ENCODE measurements around the gene HAUS7. TPM values are rescaled to one million over a fixed set of nuclear protein-coding genes. Genes with fewer than 3 reads are reported as not detected.

The HAUS7 gene
- total and polyA plus RNA-seq, 2 of the 8 experiments (the other 6 are each of a cell fraction or from before 2014, with no cell fraction given), result 45.4 to 54.0 TPM

DNA sequence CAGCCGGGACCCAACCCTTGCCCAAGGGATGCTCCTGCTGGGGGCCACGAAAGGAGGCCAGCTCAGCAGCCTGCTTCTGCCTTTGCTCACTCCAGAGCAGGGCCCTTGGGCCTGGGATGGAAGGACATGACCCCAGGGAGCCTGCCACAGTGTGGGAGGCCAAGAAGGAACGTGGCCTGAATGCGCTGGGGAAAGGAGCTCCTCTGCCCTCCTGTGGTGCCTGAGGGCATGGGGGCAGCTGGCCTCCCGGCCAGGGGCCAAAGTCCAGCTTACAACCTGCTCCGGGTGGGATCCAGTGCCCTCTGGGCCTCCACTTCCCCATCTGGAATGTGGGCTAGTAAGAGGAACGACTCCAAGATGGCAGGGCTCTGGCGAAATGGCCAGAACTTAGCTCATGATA, 45.1 kb upstream of the HAUS7 start:
- FAIRE-seq (no peak), DNase-seq (ENCODE audit: low read depth in 1 of 2, low spot score in 2 of 2) (no peak)
- H3K4me2 ChIP-seq (ENCODE audit: insufficient read depth in 1 of 2, low read depth in 2 of 2, low read length in 2 of 2), result no peak overlapping the region
- H3K27ac ChIP-seq (ENCODE audit: low read depth, low read length), result no peak overlapping the region
- no peak overlapping the region for H3K18ac ChIP-seq (ENCODE audit: extremely low read depth, low read length)
- H2BK12ac ChIP-seq (ENCODE audit: low read depth, low read length), result no peak overlapping the region
- H3K79me1 ChIP-seq (ENCODE audit: low read depth, low read length), result no peaks in the 10 kb centered on the region
- no peaks in the 10 kb centered on the region for H3K9me3 ChIP-seq (ENCODE audit: insufficient read depth in 2 of 2, low read depth in 1 of 2, low read length in 1 of 2)
- peaks cover 0 to 8% of the 10 kb centered on the region in 2 experiments for H4K20me1 ChIP-seq (replicated peaks in 1 of 2; ENCODE audit: control insufficient read depth in 1 of 2, insufficient read depth in 2 of 2, low read length in 2 of 2)
- no peaks in the 10 kb centered on the region for H3K36me3 ChIP-seq (ENCODE audit: control insufficient read depth in 2 of 4, insufficient read depth in 4 of 4, low read length in 3 of 4)
- H4K8ac ChIP-seq (ENCODE audit: extremely low read depth, insufficient read depth, low read length), result no peak overlapping the region
- H3K56ac ChIP-seq (replicated peaks; ENCODE audit: insufficient read length, low read depth, low read length), result no peak overlapping the region
- POLR2A ChIA-PET (ENCODE audit: partially characterized antibody), result no interaction called here
- H2BK120ac ChIP-seq (replicated peaks; ENCODE audit: low read depth, low read length), result no peak overlapping the region
- no peak overlapping the region for H3K4ac ChIP-seq (replicated peaks; ENCODE audit: insufficient read length, low read depth, low read length)
- H2AFZ ChIP-seq (ENCODE audit: low read length), result no peak overlapping the region
- 94% methylated on average over 5 of the region's 8 CpGs; no CpG with 5 or more reads in 1 of the 2 experiments for WGBS, 2 experiments (ENCODE audit: extremely low coverage in 1 of 2, insufficient coverage in 1 of 2, insufficient read length in 1 of 2, insufficient replicate concordance in 2 of 2, low coverage in 1 of 2, low lambda C conversion rate in 2 of 2, missing lambda C conversion rate in 1 of 2)
- no peaks in the 10 kb centered on the region for H3K4me1 ChIP-seq (replicated peaks in 1 of 4; ENCODE audit: control insufficient read depth in 3 of 4, insufficient read depth in 4 of 4, low read length in 3 of 4)
- H3K23me2 ChIP-seq (ENCODE audit: low read depth, low read length), result peaks cover 12% of the 10 kb centered on the region; the same call in 1 of the 2 replicates
- no peak overlapping the region for H3K9ac ChIP-seq (replicated peaks in 1 of 4; ENCODE audit: extremely low read depth in 1 of 4, low read depth in 3 of 4, low read length in 3 of 4)
- H3K14ac ChIP-seq (ENCODE audit: insufficient read length), result no peak overlapping the region
- CTCF ChIA-PET (ENCODE audit: partially characterized antibody), result interaction anchor here (1.1 to 2.9 kb wide), 4 partner anchors 10 to 39 kb away, joined by 3 to 9 read pairs (median 4); no protein-coding TSS in a partner anchor
- H2BK5ac ChIP-seq (ENCODE audit: low read depth, low read length), result no peak overlapping the region
- H3K79me2 ChIP-seq (ENCODE audit: control insufficient read depth in 1 of 2, insufficient read depth in 2 of 2, low read length in 2 of 2), result no peaks in the 10 kb centered on the region
- no peak overlapping the region for H3K4me3 ChIP-seq (ENCODE audit: extremely low read depth in 1 of 4, insufficient read depth in 2 of 4, low read depth in 3 of 4, low read length in 4 of 4)
- H4K91ac ChIP-seq (replicated peaks; ENCODE audit: insufficient read length, low read length), result no peak overlapping the region
- no peak overlapping the region for H3K23ac ChIP-seq (ENCODE audit: insufficient read length)
- H2BK20ac ChIP-seq (ENCODE audit: low read length), result no peak overlapping the region
- no peak overlapping the region for H2BK15ac ChIP-seq (ENCODE audit: low read length)
- H4K5ac ChIP-seq (ENCODE audit: insufficient read length, low read depth, low read length), result no peak overlapping the region
- H2AK5ac ChIP-seq (ENCODE audit: low read depth, low read length), result no peak overlapping the region
- H3K27me3 ChIP-seq (replicated peaks in 1 of 4; ENCODE audit: control insufficient read depth in 3 of 4, extremely low read depth in 1 of 4, insufficient read depth in 3 of 4, low read length in 3 of 4), result peaks cover 19 to 31% (median 29%) of the 10 kb centered on the region in 4 experiments
- TF ChIP-seq YY1 (IDR thresholded peaks at IDR 0.05; ENCODE audit: low read depth, low read length) (no peak), BACH1 (IDR thresholded peaks at IDR 0.05; ENCODE audit: low read length) (no peak), EP300 (IDR thresholded peaks at IDR 0.05; ENCODE audit: borderline replicate concordance in 1 of 2, low read depth in 2 of 2, low read length in 2 of 2) (no peak), CTBP2 (IDR thresholded peaks at IDR 0.05; ENCODE audit: borderline replicate concordance, insufficient read depth, insufficient read length, low read length) (no peak), SRF (IDR thresholded peaks at IDR 0.05; ENCODE audit: low read depth, low read length) (no peak), FOSL1 (IDR thresholded peaks at IDR 0.05; ENCODE audit: insufficient read depth, low read depth, low read length) (no peak), POU5F1 (IDR thresholded peaks at IDR 0.05; ENCODE audit: low read depth, low read length) (no peak), CHD2 (IDR thresholded peaks at IDR 0.05; ENCODE audit: low read length) (no peak)
- TF ChIP-seq, protein P1, sequence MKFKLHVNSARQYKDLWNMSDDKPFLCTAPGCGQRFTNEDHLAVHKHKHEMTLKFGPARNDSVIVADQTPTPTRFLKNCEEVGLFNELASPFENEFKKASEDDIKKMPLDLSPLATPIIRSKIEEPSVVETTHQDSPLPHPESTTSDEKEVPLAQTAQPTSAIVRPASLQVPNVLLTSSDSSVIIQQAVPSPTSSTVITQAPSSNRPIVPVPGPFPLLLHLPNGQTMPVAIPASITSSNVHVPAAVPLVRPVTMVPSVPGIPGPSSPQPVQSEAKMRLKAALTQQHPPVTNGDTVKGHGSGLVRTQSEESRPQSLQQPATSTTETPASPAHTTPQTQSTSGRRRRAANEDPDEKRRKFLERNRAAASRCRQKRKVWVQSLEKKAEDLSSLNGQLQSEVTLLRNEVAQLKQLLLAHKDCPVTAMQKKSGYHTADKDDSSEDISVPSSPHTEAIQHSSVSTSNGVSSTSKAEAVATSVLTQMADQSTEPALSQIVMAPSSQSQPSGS (IDR thresholded peaks at IDR 0.05; ENCODE audit: low read length), result no peak
